Gastrocnemius medialis (tissue), 4 donors: ENCODE results near the gene EDARADD. TPM values are rescaled to one million over a fixed set of nuclear protein-coding genes. Genes with fewer than 3 reads are reported as not detected.

ENCODE experiments used
- ATAC-seq, 2 donors: fragments of 150-250 bp; one replicate each; pipeline ENCODE4 v1.9.1; 2016
- DNase-seq, 2 donors: peaks; one replicate each; pipeline ENCODE4 v3.0.0-alpha.2; 2019
- H3K27ac ChIP-seq, 4 donors: fragments of 200-600 bp; sonication (generic); 1 replicate in 1 of 4; 2 replicates in 3 of 4; pipeline ENCODE4 v1.5.1; 2016 to 2018; ENCODE audit warnings: mild to moderate bottlenecking in 2 of 4, moderate library complexity in 1 of 4
- H3K27me3 ChIP-seq, 3 donors: fragments of 200-600 bp; sonication (generic) in 2 of 3; 1 replicate in 1 of 3; 2 replicates in 2 of 3; pipeline versions ENCODE4 v1.5.1 to v1.6.0; 2016 to 2019; ENCODE audit warnings: mild to moderate bottlenecking in 1 of 3, moderate library complexity in 1 of 3
- H3K36me3 ChIP-seq, 2 donors: fragments of 200-600 bp; sonication (generic) in 1 of 2; one replicate each; pipeline ENCODE4 v1.5.1; 2017 to 2018
- H3K4me1 ChIP-seq, 2 donors: fragments of 200-600 bp; sonication (generic) in 1 of 2; one replicate each; pipeline ENCODE4 v1.5.1; 2016 to 2017; ENCODE audit warnings: mild to moderate bottlenecking in 2 of 2
- H3K4me3 ChIP-seq, 4 donors: fragments of 200-600 bp; sonication (generic) in 3 of 4; 1 replicate in 1 of 4; 2 replicates in 3 of 4; pipeline ENCODE4 v1.5.1; 2016 to 2019; ENCODE audit warnings: mild to moderate bottlenecking in 2 of 4
- H3K9me3 ChIP-seq, 3 donors: fragments of 200-600 bp; sonication (generic) in 2 of 3; 1 replicate in 1 of 3; 2 replicates in 2 of 3; pipeline ENCODE4 v1.5.1; 2016 to 2019
- POLR2A ChIP-seq, 2 donors: fragments of 450-650 bp; IDR thresholded peaks; one replicate each; pipeline ENCODE4 v1.6.1; 2017; ENCODE audit warnings: antibody characterized with exemption in 2 of 2, mild to moderate bottlenecking in 2 of 2, moderate library complexity in 2 of 2
- in situ Hi-C, 4 donors: fragments of 200-750 bp; cut with MboI; loops; one replicate each; pipeline versions ENCODE4 v1.15.0 to v1.8.0; 2017; ENCODE audit warnings: low sequenced_read_pairs in 4 of 4
- intact Hi-C: fragments of 100-400 bp; cut with DNase I; formaldehyde crosslinking; loops from one replicate; pipeline ENCODE4 v1.15.1; 2023; ENCODE audit warnings: low total_unique reads
- total RNA-seq, 4 donors: library from RNA; depleted of rRNA; stranded (reverse); fragments of >200 nt; gene quantifications; one replicate each; pipeline versions ENCODE4 v1.1.0 to v1.2.3, GENCODE V29; 2016
- TF ChIP-seq, protein P1 (sequence below), 5 experiments: fragments of 450-650 bp in 3 of 5; fragments of 200-600 bp in 2 of 5; sonication (generic) in 2 of 5; IDR thresholded peaks in 4 of 5; conservative IDR thresholded peaks in 1 of 5; 1 replicate in 4 of 5; 2 replicates in 1 of 5; pipeline ENCODE4 v1.5.1; 2016 to 2019; ENCODE audit warnings: antibody characterized with exemption in 5 of 5, mild to moderate bottlenecking in 3 of 5, moderate library complexity in 3 of 5

Gene EDARADD
- total RNA-seq, 4 donors from 2014 or later: not detected

DNA sequence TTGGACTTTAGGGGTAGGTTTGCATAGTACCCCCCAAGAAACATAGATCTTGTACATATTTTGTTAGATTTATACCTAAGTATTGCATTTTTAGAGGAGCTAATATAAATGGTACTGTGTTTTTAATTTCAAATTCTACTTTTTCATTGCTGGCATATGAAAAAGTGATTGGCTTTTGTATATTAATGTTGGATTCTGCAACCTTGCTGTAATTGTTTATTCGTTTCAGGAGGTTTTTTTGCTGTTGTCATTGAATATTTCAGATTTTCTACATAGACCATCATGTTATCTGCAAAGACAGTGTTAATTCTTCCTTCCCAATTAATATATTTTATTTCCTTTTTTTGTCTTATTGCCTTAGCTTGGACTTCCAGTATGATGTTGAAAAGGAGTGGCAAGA lies 23.0 kb upstream of the EDARADD start:
- no peaks in the 10 kb centered on the region for H3K36me3 ChIP-seq
- no peak for ATAC-seq
- TF ChIP-seq POLR2A (IDR thresholded peaks at IDR 0.05): no peak
- TF ChIP-seq, protein P1, sequence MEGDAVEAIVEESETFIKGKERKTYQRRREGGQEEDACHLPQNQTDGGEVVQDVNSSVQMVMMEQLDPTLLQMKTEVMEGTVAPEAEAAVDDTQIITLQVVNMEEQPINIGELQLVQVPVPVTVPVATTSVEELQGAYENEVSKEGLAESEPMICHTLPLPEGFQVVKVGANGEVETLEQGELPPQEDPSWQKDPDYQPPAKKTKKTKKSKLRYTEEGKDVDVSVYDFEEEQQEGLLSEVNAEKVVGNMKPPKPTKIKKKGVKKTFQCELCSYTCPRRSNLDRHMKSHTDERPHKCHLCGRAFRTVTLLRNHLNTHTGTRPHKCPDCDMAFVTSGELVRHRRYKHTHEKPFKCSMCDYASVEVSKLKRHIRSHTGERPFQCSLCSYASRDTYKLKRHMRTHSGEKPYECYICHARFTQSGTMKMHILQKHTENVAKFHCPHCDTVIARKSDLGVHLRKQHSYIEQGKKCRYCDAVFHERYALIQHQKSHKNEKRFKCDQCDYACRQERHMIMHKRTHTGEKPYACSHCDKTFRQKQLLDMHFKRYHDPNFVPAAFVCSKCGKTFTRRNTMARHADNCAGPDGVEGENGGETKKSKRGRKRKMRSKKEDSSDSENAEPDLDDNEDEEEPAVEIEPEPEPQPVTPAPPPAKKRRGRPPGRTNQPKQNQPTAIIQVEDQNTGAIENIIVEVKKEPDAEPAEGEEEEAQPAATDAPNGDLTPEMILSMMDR (IDR thresholded peaks at IDR 0.05 in 4 of 5, conservative IDR thresholded peaks at IDR 0.05 in 1 of 5): no peak

DNA sequence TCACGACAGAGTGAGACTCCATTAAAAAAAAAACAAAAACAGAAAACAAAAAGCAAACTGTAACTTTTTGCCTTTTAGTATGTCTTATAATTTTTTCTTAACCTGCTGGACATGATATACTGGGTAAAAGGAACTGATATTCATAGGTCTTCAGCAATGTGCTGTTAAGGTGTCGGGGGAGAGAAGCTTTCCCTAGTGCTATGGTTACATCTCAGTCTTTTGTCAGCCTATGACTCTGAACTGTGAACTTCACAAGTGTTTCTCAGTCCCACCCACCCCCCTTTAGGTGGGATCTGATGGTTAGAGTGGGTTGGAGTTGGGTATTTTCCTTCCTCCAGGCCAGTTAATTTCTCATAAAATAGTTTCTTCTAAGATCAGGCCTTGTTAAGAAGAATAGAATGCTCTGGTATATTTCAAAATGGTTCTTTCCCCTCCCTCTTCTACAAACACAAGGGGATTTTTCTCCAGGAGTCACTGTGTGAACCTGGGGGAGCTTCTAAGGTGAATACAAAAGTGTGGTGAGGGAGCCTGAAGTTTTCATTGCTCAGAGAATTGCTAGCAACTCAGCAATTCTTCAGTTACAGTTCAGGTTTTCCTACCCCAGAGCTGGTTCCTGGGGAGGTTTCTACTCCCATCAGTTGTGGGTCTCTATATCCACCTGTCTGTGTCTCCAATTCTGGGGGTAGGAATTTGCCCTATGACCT lies 16.1 kb upstream of the EDARADD start:
- DNase-seq (no peak), ATAC-seq (no peak)
- H3K36me3 ChIP-seq: no peaks in the 10 kb centered on the region
- no peak overlapping the region for H3K27ac ChIP-seq
- no peaks in the 10 kb centered on the region for H3K27me3 ChIP-seq
- TF ChIP-seq, protein P1 (IDR thresholded peaks at IDR 0.05 in 4 of 5, conservative IDR thresholded peaks at IDR 0.05 in 1 of 5): no peak
- no peak for TF ChIP-seq POLR2A (IDR thresholded peaks at IDR 0.05)
- no peak overlapping the region for H3K4me3 ChIP-seq
- intact Hi-C loops (no loop called here), in situ Hi-C loops (no loop called here)
- H3K9me3 ChIP-seq: no peaks in the 10 kb centered on the region
- H3K4me1 ChIP-seq: no peaks in the 10 kb centered on the region

More for the DNA sequence above, 23.0 kb upstream of the EDARADD start:
- intact Hi-C loops: no loop called here
- DNase-seq: no peak
- Histone ChIP-seq H3K4me1 (no peaks in the 10 kb centered on the region), H3K27me3 (no peaks in the 10 kb centered on the region), H3K27ac (no peak overlapping the region), H3K9me3 (no peaks in the 10 kb centered on the region), H3K4me3 (no peak overlapping the region)
- in situ Hi-C loops: no loop called here

DNA sequence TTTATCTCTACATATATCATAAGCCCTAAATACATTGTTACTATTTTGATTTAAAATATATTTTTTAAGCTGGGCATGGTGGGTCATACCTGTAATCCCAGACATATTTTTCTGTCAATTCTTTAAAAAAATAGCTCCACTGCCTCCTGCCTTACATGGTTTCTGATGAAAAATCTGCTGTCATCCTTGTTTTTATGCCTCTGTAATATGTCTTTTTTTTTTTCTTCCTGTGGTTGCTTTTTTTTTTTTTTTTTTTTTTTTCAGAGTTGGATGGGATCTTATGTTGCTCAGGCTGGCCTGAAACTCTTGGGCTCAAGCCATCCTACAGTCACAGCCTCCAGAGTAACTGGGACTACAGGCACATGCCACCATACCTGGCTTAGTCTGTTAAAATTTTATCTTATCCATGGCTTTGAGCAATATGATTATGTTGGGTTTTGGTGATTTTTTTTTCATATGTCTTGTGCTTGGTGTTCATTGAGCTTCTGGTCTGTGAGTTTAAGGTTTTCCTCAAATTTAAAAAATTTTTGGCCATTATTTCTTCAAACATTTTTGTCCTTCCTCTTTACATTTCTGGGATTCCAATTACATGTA lies 12.4 kb upstream of the EDARADD start:
- Histone ChIP-seq H3K27ac (no peak overlapping the region), H3K4me3 (no peak overlapping the region), H3K4me1 (no peaks in the 10 kb centered on the region), H3K36me3 (no peaks in the 10 kb centered on the region), H3K27me3 (no peaks in the 10 kb centered on the region), H3K9me3 (no peaks in the 10 kb centered on the region)
- in situ Hi-C loops (no loop called here), intact Hi-C loops (no loop called here)
- TF ChIP-seq POLR2A (IDR thresholded peaks at IDR 0.05): no peak
- TF ChIP-seq, protein P1 (IDR thresholded peaks at IDR 0.05 in 4 of 5, conservative IDR thresholded peaks at IDR 0.05 in 1 of 5): no peak
- no peak for DNase-seq
- ATAC-seq: no peak

DNA sequence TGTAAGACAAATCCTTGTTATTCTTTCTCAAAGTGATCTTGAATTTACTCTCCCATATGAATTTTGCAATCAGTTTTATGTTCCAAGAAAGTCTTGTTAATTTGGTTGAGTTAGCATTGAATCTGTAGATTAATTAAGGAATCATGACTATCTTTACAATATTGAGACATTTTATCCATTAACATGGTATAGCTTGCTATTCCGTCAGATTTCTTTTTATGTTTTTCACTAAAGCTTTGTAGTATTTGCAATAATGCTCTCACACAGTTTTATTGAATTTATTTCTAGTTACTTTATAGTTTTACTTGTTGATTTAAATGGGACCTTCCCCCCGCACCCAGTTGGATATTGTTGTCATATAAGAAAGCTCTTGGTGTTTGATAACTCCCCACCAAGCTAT lies 5.8 kb upstream of the EDARADD start:
- Histone ChIP-seq H3K9me3 (no peaks in the 10 kb centered on the region), H3K27me3 (peaks cover 0 to 3% (median 2%) of the 10 kb centered on the region in 3 donors), H3K4me3 (no peak overlapping the region), H3K36me3 (no peaks in the 10 kb centered on the region), H3K4me1 (no peaks in the 10 kb centered on the region), H3K27ac (no peak overlapping the region)
- no peak for TF ChIP-seq POLR2A (IDR thresholded peaks at IDR 0.05)
- TF ChIP-seq, protein P1 (IDR thresholded peaks at IDR 0.05 in 4 of 5, conservative IDR thresholded peaks at IDR 0.05 in 1 of 5): no peak
- ATAC-seq (no peak), DNase-seq (no peak)
- in situ Hi-C loops (no loop called here), intact Hi-C loops (no loop called here)
